ENCODE results near the gene MIOS.
"Not testable (repeated sequence)": the region's sequence is repeated elsewhere in the genome, so short reads cannot be mapped to it uniquely, and the experiment has no call there.

Gene MIOS

GRCh38 chr7:7554649-7555575, 11.8 kb upstream of the MIOS start:
- no peak for DNase-seq

GRCh38 chr7:7556852-7557251, 9.8 kb upstream of the MIOS start:
- no peak for DNase-seq

- DNase-seq, result no peak
These were observed 9.4 kb upstream of the MIOS start for GRCh38 chr7:7557252-7557651.

DNA sequence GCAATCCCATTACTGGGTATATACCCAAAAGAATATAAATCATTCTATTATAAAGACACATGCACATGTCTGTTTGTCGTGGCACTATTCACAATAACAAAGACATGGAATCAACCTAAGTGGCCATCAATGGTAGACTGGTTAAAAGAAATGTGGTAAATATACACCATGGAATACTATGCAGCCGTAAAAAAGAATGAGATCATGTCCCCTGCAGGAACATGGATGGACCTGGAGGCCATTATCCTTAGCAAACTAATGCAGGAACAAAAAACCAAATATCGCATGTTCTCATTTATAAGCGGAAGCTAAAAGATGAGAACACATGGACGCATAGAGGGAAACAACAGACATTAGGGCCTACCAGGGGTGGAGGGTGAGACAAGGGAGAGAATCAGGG, 5.1 kb upstream of the MIOS start:
- not testable (repeated sequence) for DNase-seq

GRCh38 chr7:7562736-7563135, 3.9 kb upstream of the MIOS start:
- DNase-seq, result peak; percentile 68

- no peak for DNase-seq
These were observed 3.4 kb upstream of the MIOS start for GRCh38 chr7:7563269-7563668.

- DNase-seq, result no peak
These were observed 2.9 kb upstream of the MIOS start for GRCh38 chr7:7563813-7564212.

GRCh38 chr7:7564323-7564780, 2.3 kb upstream of the MIOS start:
- peak; percentile 78 for DNase-seq

DNA sequence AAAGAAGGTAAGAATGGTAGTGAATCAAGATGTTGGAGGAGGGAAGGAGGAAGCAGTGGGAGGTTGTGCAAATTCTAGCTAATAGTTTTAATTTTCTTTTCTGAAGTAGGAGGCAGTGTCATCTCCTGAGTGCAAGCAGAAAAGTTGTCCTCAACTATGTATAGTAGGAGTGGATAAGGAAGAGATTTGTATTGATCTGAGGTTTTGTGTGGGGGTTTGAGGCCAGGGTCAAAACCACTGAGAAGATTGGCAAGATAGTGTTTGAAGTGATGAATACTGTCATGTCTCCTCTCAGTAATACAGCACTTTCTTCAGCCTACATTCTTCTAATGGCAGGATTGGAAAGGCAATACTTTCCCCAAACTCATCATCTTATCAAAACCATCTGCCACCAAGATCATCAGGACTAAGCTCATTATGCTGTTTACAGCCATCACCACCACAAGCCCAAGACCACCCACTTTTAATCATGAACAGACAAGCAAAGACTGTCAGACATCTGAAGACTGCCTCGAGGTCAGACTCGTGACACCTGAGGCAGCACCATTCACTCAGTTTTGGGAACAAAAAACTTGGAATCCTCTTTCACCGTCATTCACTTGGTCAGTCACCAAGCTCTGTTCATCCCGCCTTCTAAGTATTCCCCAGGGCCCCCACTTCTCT, 1.5 kb upstream of the MIOS start:
- DNase-seq, result no peak

DNA sequence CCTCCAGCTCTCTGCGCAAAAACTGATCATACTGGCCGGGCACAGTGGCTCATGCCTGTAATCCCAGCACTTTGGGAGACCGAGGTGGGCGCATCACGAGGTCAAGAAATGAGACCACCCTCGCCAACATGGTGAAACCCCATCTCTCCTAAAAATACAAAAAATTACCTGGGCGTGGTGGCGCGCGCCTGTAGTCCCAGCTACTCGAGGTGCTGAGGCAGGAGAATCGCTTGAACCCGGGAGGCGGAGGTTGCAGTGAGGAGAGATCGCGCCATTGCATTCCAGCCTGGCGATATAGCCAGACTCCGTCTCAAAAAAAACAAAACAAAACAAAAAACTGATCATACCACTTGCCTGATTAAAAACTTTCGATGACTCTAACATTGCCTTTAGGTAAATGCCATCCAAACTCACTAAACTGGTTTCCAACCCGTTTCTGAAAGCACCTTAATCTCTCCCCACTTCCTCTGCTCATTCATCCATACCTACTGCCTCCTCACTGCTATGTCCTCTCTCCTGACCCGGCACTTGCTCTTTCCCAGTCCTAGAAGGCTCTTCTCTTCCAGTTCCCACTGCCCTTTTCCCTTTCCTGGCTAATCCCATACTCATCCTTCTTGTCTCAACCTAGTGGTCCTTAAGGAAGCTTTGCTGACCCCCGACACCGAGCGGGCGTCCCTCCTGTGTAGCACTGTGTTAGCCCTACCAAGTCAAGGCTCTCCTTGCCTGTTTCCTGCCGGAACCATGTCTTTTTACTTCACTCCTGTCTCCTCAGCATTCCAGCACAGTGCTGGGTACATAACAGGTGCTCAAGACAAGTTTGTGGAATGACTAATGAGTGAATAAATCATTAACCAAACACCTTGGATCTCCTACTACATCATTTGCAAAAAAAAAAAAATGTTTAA, 686 bp upstream of the MIOS start:
- no peak for DNase-seq

DNA sequence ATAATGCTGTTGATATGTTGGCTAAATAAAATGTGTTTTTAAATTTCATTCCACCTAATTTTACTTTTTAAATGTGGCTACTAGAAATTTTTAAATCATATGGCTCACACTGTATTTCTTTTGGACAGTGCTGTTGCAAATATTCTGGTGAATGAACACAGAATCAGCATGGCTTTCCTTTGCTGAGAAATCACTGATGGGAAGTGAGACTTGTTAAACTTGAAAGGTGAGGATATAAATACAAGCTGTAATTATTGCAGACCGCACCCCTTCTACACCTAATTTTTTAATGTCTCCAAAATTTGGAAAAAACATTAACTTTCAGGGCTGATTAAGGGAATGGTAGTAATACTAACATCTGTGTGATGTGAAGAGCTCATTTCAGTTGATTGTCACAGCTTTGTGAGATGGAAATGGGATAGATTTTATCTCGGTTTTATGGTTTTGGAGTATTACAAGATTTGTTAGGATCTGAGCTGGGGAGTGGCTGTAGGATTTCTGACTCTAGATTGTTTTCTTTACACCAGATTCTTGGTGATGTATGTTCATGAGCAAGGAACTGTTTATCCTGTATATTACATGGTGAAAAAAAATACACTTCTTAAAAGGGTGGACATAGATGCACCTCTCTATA, 1.3 kb downstream of the MIOS start:
- DNase-seq, result no peak

DNA sequence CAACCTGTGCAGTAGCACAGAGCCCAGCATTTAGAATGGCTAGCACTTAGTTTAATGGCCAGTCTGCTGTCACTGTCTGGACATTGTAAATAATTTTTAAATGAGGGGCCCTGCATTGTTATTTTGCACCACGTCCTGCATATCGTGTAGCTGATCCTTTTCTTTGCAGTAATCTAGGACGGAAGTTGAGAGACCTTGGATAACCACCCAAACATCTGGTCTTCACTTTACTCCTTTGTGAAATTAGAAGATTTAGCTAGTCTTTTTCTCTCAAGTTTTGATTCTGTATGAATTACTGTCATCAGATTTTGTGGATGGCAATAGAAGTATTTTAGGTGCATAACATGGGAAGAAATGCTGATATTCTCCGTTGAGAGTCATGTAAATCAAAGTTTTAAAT, 1.9 kb downstream of the MIOS start:
- DNase-seq, result no peak

DNA sequence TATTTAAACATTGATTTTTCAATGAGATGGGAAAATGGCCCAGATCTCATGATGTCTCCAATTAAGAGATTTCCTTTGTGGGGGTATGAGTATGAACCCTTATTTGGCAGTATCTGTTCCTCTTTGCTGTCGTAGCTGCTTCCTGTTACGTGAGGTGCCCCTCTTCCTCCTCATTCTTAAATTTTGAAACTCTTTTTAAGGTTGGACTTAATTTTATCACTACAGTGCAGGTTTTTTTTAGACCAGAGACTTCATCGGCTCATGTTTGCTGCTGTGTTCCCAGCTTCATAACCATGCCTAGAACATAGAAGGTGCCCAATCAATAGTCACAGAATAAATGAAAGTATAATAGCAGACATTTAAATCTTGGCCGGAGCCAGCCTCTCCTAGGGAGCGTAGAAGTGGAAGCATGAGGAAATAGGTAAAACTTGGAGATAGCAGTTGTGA, 2.4 kb downstream of the MIOS start:
- DNase-seq, result no peak

DNA sequence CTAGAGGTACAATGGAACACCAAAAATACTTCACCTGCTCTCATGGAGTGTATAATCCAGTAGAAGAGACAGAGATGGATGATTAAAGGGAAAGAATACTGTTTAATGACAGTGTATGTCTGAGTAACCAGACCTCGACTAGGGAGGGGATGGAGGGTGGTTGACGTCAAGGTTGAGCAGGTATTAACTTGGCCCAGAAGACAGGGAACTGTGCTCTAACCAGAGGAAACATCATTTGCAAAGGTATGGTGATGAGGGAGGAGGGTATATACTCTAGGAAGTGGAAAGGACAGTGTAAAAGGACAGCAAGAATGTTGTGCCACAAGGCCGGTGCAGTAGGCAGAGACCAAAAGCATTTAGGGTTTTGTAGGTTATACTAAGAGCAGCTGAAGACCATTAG, 2.9 kb downstream of the MIOS start:
- no peak for DNase-seq

GRCh38 chr7:7570584-7570983, 3.9 kb downstream of the MIOS start:
- DNase-seq, result no peak

- no peak for DNase-seq
These were observed 7.0 kb downstream of the MIOS start for GRCh38 chr7:7573701-7574100.

DNA sequence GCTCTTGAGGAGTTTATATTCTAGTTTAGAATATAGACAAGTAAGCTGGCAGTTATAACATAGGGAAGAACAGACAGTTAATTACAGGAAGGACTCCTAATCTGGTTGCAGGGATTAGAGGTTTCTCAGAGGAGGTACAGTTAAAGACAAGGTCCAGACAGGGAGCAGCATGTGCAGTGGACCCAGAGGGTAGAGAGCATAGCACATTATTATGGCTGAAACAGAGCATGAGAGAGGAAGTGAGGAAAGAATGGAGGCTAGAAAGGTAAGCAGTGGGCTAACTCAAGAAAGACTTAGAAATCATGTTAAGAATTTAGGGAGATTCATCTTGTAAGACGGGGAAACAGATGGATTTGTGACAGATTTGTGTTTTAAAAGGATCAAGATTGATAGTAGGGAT, 9.7 kb downstream of the MIOS start:
- no peak for DNase-seq

GRCh38 chr7:7577888-7578287, 11.2 kb downstream of the MIOS start:
- no peak for DNase-seq

DNA sequence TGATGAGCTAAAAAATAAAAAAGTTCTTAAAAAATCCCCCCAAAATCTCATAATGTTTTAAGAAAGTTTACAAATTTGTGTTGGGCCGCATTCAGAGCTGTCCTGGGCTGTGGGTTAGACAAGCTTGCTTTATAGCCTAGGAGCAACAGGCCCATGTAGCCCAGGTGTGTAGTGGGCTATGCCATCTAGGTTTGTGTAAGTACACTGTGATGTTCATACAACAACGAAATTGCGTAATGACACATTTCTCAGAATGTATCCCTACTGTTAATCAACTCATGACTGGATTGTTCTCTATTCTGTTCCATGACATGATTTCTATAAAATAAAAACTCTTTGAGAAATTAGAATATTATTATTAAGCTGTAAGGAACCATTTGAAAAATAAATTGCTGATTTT, 13.0 kb downstream of the MIOS start:
- no peak for DNase-seq

DNA sequence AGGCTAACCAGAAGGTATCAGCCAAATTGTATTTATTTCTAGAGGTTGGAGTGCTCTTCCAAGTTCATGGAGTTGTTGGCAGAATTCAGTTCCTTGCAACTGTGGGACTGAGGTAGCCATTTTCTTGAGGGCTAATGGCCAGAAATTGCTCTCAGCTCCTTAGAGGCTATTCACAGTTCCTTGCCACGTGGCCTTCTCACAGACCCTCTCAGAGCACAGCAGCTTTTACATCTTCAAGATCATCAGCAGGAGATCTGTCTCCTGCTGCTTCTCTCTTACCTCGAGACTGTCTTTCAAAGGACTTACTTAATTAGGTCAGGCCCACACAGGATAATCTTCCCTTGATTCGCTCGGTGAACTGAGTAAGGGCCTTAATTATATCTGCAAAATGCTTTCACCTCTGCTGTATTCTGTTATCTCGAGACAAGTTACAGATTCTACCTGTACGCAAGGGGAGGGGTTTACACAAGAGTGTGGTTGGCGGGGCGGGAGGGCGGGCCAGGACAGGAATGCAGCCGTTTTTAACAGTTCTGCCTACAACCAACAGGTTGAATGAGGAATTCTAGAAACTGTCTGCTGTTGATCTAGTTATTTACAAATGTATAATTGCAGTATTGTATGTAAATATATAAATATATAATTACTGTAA, 15.0 kb downstream of the MIOS start:
- DNase-seq, result no peak

DNA sequence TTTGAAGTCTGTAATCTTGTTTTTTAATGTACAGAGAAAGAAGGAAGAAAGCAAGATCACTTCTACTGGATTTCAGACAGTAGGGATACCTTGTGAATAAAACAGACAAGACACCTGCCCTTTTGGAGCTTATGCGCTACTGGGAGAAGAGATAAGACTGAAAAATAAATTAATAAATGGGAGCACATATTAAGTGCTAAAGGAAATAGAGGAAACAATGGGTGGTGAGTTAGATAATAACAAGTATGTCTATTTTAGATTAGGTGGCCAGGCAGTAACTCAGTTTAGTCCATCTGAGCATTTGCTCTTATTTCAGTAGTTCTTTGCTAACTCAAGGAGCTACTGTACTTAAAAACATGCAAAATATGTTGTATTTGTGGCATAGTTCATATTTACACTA, 15.9 kb downstream of the MIOS start:
- DNase-seq, result no peak

DNA sequence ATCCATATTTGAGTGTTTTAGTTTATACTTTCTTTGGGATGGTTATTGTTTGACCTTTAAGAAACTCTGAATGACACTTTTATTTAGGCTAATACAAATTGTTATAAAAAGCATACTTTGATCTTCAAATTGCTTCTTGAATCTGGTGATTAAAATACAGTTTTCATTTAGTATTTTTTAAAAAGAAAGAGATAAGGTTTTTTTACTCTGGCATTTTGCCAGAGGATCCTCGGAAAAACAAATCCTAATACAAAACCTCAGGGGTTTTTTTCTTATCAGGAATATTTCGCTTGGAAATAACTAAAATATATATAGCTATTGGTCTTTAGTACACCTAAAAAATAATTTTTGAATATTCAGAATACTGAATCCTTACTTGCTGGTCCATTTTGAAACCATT, 17.0 kb downstream of the MIOS start:
- DNase-seq, result no peak
